GM04503 (cell line): ENCODE results near the gene TMEM63A.
"Not testable (repeated sequence)": the region's sequence is repeated elsewhere in the genome, so short reads cannot be mapped to it uniquely, and the experiment has no call there.

ENCODE experiments used
- DNase-seq: peaks from one replicate; pipeline ENCODE4 v3.0.0-alpha.2; 2012; ENCODE audit warnings: low read depth

TMEM63A gene

DNA sequence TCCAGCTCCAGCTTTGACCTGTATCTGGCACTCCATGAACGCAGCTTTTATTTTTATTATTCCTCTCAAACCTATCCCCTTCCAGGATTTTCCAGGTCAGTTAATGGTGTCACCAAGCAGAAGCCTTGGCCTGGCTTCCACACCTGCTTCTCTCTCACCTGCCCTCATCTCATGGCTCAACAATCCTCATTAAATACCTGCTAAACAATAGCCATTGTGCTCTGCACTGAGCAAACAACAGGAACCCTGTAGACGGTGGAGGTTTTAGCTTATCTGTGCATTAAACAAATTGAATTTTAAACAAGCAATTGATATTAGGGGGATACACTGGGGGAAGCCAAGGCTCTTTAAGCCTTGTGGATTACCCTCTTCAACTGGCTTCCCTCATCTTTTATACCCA, 26.6 kb upstream of the TMEM63A start:
- no peak for DNase-seq

DNA sequence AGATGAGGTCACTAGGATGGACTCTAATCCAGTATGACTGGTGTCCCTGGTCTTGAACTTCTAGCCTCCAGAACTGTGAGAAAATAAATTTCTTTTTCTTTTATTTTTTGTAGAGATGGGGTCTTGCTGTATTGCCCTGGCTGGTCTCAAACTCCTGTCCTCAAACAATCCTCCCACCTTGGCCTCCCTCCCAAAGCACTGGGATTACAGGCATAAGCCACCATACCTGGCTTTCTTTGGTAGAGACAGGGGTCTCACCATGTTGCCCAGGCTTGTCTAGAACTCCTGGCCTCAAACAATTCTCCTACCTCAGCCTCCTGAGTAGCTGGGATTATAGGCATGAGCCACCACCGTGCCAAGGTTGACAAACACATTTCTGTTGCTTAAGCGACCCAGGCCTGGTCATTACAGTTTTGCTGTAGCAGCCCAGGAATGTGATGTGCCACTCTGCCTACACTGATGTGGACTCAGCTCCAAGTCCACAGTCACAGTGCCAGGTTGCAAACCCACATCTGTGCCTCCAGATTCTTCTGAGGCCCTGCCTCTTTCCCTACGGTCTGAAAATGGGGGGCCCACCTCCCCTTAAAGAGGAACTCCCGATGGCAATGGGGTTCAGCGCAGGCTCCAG, 25.9 kb upstream of the TMEM63A start:
- no peak for DNase-seq

DNA sequence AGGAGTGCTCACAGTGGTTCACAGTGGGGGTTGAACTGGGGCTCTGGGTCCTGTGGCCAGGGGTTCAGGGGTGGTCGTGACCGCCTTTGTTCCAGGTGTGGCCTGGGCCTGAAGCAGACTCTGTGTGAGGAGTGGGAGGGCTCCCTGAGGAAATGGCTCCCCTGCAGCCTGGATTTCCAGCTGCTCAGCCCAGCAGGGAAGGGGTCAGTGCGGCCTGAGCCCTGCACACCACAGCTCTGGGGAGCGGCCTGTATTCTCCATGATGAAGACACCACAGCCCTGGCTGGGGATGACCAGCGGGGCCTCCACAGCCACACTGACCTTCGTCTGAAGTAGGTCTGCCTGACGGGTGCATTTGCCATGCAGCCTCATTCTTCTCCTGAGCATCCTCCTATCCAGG, 25.2 kb upstream of the TMEM63A start:
- no peak for DNase-seq

DNA sequence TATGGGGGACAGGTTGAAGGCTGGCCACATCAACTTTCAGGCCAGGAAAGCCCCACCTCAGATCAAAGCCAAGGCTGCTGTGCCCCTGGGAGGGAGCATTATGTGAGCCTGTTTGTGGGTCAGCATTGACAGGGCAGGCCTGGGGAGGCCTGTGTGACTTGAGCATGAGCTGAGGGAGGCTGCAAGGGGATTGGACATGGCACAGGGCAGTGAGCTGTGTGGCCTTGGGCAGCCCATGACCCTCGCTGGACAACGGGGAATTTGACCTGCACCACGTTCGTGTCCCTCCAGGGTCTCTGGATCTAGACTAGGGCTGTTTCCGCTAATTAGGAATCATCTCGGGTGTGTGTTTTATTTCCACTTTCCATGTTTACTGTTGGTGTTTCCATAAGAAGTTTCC, 24.3 kb upstream of the TMEM63A start:
- no peak for DNase-seq

DNA sequence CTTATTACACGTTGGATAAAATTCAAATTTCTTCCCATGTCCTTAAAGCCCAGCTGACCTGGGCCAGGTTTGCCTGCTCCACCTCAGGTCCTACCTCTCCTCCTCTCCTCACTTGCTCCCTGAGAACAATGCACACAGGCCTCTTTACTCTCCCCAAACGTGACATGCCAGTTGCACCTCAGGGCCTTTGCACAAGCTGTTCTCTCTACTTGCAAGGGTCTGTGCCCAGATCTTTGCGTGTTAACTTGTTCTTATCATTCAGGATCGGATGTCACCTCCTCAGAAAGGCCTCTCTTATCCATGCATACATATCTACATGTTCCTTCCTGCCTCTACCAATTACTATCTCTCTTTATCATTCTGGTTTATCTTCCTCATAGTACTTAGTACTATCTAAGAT, 21.4 kb upstream of the TMEM63A start:
- no peak for DNase-seq

DNA sequence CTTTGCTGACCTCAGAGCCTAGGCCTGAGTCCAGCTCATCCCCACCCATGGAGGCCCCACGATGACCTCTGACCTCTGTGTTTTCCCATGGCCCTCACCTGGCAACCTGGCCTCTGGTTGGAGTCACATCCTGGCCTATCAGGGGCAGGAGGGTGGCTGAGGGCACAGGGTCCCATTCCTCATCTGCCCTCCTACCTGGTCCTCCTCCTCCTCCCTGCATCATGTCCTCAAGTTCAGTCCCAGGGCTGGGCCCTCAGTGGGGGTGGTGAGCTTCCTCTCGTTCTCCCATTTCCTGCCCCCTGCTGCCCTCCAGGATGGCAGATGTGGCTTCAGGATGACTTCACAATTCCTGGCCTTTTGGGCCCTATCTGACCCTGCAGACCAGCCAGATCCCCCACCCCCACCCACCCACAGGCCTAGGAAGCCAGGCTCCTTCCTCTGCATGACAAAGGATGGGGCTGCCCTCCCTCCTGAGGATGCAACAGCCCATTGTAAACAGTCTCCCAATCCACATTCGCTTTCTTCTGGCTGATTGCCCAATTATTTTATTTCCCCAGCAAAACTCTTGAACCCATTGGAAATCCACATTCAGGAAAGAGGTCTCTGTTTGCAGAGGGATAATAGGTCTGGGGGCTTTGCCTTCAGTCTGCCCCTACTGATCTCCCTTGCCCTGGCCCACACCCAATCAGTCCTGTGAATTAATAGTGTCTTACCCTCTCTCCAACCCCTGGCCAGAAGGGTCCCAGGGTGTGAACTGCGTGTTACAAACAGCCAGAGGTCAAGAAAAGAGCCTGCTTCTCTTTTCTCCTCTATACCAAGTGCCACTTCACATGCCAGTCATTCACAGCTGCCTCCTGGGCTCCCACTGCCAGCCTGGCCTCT, 17.1 kb upstream of the TMEM63A start:
- no peak for DNase-seq

DNA sequence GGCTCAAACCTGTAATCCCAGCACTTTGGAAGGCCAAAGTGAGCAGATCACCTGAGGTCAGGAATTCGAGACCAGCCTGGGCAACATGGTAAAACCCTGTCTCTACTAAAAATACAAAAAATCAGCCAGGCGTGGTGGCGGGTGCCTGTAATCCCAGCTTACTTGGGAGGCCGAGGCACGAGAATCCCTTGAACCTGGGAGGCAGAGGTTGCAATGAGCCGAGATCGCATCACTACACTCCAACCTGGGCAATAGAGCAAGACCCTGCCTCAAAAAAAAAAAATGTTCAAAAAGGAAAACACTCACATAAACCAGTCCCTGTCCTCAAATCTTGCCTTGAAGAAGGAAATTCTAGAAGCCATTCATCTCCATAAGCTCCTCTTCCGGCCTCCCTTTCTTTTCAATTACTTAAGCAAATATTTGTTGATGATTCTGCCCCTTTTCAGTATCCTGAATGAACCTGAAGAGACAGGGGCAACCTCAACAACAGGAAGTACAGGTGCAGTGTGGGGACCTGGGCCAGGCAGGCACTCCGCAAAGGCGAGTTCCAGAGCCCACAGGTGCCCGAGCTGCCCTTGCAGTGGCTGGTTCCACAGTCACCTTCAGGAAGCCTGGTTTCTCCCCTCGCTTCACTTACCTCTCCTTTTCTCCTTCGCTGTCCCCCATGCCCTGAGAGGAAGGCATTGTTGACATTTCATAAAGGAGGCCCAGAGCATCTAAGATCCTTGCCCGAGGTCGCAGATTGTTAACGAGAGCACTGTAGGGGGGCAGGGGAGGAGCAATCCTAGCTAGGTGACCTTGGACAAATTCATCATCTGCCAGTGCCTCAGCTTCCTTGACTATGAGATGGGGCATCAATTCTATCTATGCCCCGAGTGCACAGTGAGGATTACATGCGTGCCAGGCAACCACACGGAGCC, 15.7 kb upstream of the TMEM63A start:
- no peak for DNase-seq

DNA sequence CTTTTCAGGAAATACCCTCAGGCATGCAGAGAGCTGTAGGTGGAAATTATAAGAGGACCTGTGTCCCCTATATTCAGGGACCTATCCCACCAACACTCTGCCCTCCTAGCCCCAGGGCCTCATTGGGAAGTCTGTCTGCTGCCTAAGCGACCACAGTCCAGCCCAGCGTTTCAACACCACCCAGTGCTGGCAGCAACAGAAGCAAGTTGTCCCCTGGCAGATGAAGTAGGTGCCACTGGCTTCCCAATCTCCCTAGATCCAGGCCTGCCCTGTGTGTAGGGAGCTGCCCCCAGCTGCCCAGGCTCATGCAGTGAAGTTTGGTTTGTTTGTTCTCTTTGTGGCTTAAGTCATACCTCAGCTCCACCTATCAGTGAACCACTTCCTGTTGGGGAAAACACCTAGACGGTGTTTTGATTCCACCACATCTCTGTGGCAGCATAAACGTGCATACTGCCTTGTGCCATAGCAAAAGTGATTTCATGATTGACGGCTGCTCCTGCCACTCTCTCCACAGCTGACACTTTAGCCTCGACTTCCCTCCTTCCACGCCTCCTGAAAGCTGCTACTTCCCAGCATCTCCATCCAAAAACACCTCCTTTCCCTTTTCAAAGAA, 14.9 kb upstream of the TMEM63A start:
- no peak for DNase-seq

DNA sequence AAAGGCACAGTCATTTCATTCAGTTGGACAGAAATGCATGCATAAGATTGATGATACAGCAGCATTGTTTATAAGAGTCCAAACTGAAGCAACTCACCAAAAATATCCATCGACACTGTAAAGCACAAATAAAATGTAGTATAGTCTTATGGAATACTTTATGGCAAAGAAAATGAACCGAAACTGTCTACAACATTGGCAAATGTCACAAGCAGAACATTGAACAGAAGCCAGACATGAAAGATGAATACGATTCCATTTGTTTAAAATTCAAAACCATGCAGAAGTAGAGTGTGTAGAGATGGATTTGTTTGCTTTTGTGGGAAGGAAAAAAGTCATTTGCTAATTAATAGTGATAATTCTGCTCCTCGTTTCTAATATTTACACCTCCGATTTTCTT, 14.3 kb upstream of the TMEM63A start:
- no peak for DNase-seq

DNA sequence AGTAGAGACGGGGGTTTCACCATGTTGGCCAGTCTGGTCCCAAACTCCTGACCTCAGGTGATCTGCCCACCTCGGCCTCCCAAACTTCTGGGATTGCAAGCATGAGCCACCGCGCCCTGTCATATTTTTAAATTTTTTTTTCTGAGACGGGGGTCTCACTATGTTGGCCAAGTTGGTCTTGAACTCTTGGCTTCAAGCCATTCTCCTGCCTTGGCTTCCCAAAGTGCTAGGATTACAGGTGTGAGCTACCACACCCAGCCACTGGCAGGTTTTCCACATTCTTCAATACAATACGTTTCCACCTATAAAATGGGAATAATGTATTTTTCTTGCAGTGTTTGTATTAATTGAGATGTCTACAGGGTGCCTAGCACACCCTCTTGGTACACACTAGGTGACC, 10.1 kb upstream of the TMEM63A start:
- no peak for DNase-seq

DNA sequence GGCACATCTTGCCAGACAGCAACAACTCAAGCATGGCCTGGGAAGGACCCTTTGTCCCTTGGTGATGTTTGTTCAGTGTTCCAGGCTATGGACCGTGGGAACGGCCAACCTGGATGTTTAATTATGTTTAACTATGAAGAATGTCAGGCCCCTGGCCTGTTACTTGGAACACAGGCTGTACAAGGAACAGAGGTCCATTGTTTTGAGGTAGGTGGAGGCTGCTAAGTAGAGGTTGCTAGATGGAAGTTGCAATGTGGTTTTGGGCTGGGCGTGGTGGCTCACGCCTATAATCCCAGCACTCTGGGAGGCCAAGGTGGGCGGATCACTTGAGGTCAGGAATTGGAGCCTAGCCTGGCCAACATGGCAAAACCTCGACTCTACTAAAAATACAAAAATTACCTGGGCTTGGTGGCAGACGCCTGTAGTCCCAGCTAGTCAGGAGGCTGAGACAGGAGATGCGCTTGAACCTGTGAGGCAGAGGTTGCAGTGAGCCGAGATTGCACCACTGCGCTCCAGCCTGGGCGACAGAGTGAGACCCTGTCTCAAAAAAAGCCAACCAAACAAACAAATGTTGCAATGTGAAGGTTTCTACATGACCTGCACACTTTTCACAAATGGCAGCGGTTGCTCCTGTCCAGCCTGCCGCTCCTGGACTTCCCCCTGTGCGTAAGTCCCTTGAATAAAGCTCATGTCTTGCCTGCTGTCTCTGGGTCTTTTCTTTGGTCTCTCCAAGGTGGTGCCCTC, 9.2 kb upstream of the TMEM63A start:
- no peak for DNase-seq

DNA sequence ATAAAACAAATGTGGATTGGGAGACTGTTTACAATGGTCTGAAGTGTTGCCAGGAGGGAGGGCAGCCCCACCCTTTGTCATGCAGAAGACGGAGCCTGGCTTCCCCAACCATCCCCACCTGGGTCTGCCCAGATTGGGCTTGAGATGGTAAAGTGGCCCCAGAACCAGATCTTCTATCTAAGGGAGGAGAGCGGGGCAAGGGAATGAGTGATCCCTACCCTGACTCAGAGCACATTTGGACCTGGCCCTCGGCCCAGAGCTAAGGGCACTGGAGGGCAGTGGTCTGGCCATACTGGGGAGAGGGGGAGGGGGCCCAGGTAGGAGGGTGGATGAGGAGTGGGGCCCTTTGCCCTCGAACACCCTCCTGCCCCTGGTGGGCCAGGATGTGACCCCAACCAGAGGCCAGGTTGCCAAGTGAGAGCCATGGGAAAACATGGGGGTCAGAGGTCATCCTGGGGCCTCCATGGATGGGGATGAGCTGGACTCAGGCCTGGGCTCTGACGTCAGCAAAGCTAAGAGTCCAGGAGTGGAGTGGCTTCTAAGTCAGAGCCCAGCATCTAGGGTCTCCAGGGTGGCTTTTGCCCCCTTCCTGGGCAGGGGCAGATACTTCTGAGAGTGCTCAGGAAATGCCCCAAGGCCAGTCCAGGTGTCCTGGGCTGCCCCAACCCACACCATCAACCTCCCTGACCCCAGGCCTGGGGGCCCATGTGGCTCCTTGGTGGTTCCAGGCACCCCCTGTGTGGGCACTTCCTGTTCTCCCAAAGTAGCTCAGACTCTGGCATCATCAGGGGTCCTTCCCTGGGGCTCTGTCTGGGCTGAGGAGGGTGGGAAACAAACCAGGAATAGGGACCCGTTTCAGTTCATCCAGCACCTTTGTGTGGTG, 8.4 kb upstream of the TMEM63A start:
- DNase-seq = no peak

DNA sequence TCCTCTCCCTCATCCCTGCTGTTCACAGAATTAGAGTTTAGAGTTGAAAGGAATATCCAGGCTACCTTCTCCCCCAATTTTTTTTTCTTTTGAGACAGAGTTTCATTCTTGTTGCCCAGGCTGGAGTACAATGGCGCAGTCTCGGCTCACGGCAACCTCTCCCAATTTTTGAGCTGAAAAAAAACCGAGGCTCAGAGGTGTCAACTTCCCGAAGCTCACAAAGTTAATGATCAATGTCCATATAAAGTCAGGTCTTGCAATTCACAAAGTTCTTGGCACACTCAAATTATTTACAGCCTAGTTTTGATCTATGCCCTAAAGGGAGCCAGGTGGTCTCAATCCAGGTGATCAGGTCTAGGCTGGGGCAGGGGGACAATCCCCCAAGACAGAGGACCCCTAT, 7.6 kb upstream of the TMEM63A start:
- DNase-seq = no peak

DNA sequence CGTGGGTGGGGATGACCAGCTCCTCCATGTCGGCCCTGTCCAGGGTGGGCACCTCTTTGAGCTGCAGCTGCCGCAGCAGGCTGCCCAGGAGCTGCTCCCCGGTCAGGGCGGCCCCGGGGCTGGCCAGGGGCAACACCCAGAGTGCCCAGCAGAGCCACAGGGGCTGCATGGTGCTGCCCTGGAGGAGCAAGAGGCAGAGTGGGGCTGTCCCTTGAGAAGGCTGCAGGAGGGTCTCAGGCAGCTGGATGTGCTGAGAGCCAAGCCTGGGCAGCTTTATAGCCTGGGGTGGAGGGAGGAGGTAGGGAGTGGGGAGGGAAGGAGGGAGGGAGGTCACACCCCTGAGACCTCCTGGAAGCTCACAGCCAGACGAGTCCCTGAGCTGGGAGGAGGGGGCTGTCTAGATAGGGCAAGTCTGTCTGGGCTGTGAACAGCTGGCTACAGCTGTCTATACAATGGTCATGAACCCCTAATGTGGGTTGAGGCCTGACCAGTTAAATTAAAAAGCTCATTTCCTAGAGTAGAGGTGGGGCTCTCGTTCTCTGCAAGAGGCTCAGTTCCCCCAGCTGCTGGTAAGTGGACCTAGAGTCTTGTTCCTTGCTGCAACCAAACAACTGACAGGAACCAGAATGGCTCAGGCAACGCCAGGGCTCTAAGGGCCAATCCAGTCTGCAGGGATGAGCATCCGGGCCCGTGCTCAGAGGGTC, 6.9 kb upstream of the TMEM63A start, which contains the start of gene LEFTY1:
Gene LEFTY1 (minus strand): TSS at position 249 of the 704 bp plus-strand sequence. CDS start 80 bp downstream, at position 169.
- DNase-seq = no peak

DNA sequence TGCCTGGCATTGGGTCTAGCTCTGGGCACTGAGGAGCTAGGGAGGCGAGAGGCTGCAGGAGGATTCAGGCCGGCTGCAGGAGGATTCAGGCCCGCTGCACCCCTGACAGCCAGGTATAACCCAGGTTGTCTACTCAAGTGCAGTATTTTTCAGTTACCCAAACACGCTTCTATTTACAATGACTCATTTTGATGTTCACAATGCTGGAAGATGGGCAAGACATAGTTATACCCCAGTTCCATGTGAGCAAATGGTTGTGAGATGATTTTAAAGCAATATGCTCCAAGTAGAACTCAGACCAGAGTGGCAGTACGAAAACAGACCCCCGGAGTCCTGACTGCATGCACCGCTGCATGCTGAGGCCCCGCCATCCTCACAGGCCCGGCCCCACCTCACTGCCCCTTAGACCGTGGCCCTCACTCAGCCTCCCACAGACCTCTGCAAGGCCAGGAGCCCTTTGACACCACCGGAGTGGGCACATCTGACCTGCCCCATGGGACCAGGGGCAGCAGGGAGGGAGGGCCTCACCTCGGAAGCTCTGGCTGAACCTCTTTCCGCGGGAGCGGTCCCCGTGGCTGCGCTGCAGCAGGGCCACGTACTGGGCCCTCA, 6.2 kb upstream of the TMEM63A start:
- no peak for DNase-seq

DNA sequence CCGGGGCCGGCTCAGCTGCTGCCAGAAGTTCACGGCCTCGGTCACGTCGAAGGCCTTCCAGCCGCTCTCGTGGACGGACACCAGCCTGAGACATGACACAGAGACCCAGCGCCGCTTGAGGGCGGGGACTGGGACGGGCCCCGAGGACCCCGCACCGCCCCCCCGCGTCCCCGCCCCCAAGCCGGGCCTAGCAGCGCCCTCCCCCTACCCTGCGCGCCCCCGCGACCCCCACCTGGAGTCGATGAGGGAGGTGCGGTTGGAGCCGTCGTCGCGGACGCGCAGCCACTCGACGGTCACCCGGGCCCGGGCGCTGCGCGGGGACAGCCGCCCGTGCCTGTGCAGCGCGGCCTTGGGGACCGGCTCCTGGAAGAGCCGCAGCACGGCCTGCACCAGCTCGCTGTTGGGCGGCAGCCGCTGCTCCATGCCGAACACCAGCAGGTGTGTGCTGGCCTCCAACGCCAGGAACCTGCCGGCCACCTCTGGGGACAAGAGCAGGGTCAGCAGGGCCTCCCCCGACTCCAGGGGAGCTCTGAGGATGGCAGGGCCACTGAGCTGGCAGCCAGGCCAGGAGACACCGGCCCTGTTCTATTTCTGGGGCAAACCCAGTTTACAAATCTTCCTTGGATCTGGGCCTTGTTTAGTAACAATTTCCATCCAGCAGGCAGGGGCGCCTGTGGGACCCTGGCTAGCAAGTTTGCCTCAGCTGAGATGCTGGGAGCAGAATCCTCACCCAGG, 5.5 kb upstream of the TMEM63A start:
- DNase-seq = not testable (repeated sequence)

DNA sequence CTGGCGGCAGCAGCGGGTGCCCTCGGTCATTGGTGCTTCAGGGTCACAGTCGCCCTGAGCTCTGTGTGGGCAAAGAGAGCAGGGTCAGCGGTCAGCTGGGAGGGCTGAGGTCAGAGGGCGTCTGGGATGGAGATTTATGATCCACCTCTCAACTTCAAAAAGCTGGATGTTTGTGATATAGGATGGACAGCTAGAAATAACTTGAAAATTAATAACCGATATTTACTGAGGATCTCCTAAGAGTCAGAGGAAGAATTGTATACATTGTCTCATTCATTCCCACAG, 4.8 kb upstream of the TMEM63A start:
- no peak for DNase-seq

DNA sequence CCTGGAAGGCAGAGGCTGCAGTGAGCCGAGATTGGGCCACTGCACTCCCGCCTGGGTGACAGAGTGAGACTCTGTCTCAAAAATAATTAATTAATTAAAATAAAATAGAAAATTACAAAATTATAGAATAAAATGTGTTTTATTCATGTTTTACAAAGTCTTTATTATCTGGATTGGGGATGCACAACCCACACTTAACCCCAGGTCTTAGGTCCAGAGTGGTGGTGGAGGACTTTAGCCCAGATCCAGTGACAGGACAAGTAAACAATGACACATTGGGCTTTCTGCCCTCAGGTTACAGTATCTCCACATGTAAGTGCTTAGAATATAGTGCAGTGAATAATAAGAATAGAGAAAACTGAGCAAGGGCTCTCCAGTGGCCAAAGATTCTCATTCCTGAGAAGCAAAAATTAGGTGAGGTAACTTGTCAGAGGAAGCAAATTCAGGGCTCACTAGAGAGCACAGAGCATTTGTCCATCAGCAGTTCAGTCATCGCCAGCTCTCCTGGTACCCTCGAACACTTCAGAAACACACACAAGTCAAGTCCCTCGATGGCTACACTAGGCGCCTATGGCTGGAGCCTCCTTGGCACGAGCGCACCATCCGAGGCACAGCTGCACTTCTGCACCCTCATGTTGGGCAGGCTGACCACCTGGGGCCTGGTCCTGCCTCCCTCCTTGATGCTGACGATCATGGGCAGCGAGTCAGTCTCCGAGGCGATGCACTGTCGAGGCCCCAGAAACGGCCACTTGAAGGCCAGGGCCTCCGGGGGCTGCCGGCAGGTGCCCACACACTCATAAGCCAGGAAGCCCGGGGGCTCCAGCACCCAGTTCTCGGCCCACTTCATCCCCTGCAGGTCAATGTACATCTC, 4.2 kb upstream of the TMEM63A start:
- no peak for DNase-seq
